T-helper 1 cell treated with Interleukin-12 subunit alpha and Interleukin-12 subunit beta and Interleukin-4 antibody, amounts not matched to agents 30 ng/mL and 1 ng/mL, for 36 hours (primary cell): ENCODE data around the gene UBR4. TPM values are rescaled to one million over a fixed set of nuclear protein-coding genes. Genes with fewer than 3 reads are reported as not detected.
"Not testable (repeated sequence)": the region's sequence is repeated elsewhere in the genome, so short reads cannot be mapped to it uniquely, and the experiment has no call there.

Experiments used
- intact Hi-C: fragments of 100-400 bp; cut with micrococcal nuclease; formaldehyde crosslinking; loops from one replicate; pipeline ENCODE4 v1.15.1; 2024
- total RNA-seq: library from RNA; stranded (reverse); gene quantifications from 2 replicates; pipeline ENCODE4 v1.2.3, GENCODE V29; 2022

Gene UBR4
- 142 and 149 TPM in 2 replicates for total RNA-seq

DNA sequence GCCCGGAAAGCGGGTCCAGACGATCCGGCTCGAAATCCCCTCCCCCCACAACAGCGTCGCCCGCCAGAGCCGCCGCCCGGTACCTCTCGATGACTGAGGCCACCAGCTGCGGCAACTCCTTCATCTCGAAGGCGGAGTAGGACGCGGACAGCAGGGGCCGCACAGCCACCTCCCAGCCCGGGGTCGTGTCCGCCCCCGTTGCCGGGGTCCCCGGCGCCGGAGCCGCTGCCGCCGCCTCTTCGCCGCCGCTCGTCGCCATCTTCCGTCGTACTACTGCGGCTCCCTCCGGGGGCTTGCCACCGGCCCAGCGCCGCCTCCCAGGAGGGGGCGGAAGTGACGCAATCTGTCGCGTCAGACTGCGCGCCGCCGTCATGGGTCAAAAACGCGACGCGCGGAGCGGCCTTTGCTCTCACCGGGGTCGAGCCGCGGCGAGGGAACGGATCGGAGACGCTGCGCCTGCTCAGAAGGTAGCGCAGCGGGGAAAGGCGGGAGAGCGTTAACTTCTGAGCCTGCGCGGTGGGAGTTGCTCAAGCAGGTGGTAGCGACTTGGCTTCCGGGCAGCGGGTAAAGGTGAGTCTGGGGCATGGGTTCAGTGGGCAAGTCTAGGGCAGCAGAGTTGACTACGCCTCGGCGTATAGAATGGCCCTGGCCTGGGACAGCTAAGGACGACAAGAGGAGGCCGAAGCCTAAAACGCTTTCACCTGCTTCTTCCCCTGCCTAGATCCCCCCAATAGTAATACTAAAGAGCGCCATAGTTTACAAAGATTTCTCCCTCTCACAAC lies at the start of gene UBR4:
UBR4 (minus strand) TSS at position 277 of the 782 bp plus-strand sequence; CDS start at position 259, 18 bp downstream.
- intact Hi-C loops, result loop anchor here (1.0 to 2.0 kb wide), 10 partner anchors 30 to 386 kb away; partner anchors contain the start of genes AKR7A2, ALDH4A1, EMC1 and MRTO4

DNA sequence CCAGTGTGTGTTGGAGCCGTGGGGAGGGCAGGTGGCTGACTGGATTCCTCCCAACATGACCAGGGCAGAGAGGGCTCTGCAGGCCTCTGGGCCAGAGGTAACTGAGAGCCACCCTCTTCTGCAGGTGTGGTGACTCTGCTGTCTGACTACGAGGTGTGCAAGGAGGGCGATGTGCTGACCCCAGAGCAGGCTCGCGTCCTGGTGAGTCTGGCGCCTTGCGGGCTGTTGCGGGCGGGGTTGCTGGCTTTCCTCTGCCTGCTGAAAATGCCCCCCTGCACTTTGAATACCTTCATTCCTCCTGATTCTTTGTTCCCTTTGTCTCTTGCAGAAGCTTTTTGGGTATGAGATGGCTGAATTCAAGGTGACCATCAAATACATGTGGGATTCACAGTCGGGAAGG lies 48.3 kb upstream of the UBR4 start:
- intact Hi-C loops, result no loop called here

DNA sequence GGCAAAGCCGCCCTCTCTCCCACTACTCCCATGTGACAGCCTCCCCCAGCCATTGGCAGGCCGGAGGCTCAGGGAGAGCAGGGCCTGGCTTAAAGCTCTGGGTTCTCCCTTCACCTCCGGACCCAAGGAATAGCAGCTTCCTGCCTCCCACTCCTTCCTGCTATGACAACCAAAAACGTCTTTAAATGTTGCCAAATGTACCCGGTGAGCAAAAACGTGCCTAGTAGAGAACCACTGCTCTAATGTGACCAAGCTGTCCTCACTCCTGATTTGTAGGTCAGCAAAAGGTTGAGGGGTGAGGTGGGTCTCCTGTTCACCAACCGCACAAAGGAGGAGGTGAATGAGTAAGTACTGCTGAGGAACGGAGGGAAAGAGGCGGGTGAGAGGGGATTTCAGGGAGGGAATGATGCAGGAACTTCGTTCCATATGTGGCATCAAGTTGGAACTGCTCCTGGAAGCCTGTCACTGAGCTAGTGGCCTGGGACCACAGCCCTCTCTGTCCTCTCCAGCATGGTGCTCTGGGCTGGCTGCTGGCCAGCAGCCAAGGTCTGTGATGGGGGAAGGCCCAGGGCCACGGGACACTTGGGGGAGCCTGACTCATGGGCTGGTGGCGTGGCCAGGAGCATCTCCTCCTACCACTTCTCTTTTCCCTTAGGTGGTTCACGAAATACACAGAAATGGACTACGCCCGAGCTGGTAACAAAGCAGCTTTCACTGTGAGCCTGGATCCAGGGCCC lies 47.3 kb upstream of the UBR4 start:
- intact Hi-C loops, result no loop called here

DNA sequence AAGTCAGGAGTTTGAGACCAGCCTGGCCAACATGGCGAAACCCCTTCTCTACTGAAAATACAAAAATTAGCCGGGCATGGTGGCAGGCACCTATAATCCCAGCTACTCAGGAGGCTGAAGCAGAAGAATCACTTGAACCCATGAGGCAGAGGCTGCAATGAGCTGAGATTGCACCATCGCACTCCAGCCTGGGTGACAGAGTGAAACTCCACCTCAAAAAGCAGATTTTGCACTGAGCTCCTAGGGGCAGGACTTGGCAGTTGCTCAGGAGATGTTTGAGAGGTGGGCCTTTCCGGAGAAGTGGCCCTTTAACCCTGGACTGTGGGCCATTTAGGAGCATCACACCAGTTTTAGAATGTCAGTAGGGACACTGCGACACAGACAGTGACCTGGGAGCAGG lies 46.2 kb upstream of the UBR4 start:
- intact Hi-C loops, result not testable (repeated sequence)

DNA sequence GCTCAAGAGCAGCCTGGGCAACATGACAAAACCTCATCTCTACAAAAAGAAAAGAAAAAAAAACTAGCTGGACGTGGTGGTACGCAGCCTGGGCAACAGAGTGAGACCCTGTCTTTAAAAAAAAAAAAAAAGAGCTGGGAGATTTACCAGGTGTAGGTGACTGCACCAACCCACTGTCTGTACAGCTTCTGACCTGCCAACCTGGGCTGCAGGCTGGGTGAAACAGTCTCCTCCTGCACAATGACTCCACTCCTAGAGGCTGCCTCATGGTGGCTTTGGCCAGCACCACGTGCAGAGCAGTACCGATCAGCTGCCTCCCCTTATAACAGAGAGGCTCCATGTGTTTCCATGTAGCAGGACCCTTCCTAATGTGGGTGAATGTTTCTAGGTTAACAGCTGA lies 45.2 kb upstream of the UBR4 start:
- intact Hi-C loops, result no loop called here

DNA sequence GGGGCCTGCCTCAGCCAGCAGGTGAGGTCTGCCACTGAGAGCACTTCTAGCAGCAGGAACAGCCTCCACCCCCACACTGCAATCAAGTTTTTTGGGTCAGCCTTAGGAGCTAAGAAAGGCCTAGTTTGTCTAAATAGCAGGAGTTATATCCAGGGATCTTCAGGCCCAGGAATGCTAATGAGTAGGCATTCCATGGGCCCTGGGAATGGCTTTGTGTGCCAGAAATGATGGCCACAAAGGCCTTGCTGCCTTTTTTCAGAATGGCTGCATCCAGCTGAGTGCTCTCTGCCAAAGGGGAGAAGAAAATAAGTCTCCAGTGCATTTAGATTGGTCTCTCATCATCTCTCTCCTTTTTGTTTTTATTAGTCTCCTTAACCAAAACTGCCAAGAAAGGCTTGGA lies 44.4 kb upstream of the UBR4 start:
- intact Hi-C loops, result no loop called here

DNA sequence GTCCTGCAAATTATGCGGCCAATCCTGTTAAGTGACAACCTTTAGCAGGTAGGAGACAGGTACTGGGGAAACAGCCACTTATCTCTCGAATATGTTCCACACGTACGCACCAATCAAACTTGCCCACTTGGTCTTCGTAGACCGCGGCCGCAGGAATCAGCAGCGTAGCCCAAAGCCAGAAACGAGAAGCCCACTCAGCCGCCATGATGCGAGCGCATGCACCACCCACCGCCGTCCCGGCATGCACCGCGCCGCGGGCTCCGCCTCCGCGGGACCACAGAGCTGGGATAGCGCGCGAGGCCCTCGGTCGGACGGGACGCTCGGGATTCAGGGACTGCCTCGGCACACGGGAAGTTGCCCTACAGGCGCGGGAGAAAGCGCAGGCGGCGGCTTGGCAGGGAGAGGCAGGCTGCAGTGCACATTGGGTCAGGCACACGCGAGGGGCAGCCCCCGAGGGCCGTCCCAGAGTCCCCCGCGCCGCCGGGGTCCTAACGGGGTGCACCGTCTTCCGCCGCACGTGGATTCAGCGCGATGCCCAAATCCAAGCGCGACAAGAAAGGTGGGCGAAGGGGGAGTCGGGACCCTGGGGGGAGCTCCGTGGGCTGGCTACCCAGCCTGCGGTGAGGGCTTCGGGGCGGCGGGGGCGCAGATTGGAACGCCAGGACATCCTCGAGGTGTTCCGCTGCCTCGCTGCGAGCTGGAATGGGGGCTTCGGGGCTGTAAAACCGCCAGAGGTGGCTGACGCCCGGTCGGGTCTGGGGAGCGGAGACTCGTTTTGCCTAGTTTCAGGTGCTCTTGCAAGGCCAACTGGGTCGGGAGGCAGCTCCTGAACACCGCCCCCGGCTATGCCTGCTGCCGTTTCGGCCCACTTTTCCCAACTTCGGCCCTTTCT lies 41.5 kb upstream of the UBR4 start, which contains the start of the genes EMC1 and MRTO4:
EMC1 (minus strand) TSS at position 220 of the 892 bp plus-strand sequence; CDS start at position 205, 15 bp downstream.
MRTO4 (plus strand) TSS at position 501 of the 892 bp plus-strand sequence; CDS start at position 532, 31 bp downstream.
- intact Hi-C loops, result loop anchor here (1.0 to 2.0 kb wide), 7 partner anchors 10 to 401 kb away; partner anchors contain the start of genes AKR7A2, ALDH4A1, CAPZB and SLC66A1

DNA sequence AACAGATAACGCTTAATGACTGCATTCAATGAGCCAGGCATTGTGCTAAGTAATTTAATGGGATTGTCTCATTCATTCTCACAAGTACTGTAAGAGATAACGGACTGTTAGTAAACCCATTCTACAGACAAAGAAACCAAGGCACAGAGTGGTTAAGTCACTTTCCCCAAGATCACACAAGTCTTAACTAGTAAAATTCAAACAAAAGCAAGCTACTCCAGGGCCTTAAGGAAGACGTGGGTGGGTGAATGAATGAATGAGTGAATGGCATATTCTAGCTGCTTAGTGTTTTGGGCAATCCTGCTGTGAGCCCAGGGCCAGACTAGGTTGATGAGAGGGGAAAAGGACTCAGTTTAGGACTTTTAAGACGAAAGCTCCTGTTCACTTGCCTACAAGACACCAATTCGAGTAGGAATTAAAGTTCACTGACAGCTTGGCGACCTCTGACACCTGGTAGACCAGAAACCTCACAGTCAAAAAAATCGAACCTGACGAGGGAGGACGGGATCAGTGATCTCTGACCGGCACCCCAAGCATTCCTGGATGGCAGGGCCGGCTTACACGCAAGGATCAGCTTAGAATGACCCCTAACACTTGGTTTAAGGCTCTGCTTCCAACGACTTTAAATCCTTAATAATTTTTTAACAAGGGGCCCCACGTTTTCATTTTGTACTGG lies 40.7 kb upstream of the UBR4 start:
- intact Hi-C loops, result loop anchor here (1.0 to 2.0 kb wide), 7 partner anchors 9 to 402 kb away; partner anchors contain the start of genes AKR7A2, ALDH4A1, CAPZB and SLC66A1

DNA sequence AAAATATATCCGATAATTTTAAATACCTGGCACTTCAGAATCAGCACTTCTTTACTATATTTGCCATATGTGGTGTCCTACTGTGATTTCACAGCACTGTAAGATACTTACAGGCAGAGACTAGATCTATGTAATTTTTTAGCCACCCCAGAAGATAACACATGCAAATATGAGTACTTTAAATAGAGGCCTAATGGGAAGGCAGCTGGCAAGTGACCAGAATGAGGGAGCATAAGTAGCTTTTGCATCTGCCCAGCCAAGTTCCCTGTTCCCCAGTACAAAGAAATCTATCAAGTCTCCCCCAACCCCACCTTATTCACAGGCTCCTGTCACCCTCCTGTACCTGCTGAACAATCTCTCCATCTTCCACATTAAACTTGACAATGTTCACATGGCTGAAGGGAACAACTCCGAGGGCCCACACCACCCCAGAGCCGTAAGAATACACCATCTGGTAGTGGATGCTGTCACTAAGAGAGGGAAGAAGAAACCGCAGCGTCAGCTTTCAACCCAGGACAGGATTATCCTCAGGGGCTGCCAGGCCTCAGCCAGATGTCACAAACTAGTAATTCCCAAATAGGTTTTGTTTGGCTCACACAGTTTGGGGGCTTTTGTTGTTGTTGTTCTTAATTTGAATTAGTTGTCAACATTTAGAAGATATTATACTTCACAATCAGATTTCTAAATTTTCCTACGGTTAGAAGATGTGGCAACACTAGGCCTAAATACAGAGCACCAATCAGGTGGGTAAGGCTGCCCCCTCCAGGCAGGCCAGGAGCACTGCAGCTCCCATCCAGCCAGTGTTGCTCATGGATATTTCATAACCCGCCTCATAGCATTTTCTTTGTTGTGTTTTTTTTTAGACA lies 30.8 kb upstream of the UBR4 start:
- intact Hi-C loops, result loop anchor here (1.0 to 2.0 kb wide), 7 partner anchors 10 to 357 kb away; partner anchors contain the start of genes EMC1, MRTO4 and UBR4

DNA sequence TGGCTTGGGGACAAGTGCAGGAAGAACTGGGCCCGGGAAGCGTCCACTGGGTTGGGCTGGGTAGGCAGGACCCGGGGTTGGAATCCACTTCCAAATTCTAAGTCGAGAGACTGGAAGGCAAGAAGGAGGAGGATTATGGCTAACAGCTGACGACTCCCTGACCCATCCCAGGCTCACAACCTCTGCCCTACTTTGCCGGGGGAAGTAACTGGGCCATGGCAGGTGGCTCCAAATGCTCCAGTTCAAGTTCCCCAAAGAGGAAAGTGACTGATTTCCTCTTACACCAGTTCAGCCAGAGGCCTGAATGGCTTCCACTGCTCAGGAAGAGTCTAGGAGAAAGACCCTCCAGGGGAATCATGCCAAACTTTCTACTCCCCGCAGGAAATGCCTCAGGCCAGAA lies 29.8 kb upstream of the UBR4 start:
- intact Hi-C loops, result loop anchor here (2.0 kb wide), 1 partner anchor 127 kb away; no protein-coding TSS in a partner anchor

DNA sequence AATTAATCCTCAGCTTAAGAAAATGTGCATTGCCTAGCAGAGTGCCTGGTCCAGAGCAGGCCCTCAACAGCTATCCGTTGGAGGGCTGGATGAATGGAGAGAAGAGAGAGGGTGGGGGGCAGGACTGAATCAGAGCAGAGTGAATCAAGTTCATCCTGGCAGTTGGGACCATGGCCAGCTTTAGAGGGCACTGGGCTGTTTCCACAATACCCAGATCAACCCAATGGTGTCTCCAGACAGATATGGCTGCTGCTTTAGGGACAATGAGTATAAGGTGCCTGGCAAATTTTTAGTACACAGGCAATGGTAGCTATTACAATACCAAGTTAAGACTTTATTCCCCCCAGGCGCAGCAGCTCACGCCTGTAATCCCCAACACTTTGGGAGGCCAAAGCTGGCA lies 24.2 kb upstream of the UBR4 start:
- intact Hi-C loops, result no loop called here

DNA sequence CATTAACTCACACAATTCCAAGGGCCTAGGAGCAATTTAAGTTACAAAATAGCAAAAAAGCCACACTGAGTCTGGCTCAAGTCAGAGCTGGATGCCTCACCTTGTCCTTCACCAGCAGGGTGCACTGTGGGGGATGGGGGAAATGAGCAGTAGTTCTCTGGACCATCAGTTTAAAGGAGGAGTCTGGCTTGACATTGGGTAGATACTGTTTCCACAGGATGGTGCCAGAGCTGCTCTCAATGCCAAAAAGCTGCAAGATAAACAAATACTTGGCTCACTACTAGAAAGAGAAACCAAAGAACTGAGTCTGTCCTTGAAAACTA lies 22.4 kb upstream of the UBR4 start:
- intact Hi-C loops, result no loop called here

DNA sequence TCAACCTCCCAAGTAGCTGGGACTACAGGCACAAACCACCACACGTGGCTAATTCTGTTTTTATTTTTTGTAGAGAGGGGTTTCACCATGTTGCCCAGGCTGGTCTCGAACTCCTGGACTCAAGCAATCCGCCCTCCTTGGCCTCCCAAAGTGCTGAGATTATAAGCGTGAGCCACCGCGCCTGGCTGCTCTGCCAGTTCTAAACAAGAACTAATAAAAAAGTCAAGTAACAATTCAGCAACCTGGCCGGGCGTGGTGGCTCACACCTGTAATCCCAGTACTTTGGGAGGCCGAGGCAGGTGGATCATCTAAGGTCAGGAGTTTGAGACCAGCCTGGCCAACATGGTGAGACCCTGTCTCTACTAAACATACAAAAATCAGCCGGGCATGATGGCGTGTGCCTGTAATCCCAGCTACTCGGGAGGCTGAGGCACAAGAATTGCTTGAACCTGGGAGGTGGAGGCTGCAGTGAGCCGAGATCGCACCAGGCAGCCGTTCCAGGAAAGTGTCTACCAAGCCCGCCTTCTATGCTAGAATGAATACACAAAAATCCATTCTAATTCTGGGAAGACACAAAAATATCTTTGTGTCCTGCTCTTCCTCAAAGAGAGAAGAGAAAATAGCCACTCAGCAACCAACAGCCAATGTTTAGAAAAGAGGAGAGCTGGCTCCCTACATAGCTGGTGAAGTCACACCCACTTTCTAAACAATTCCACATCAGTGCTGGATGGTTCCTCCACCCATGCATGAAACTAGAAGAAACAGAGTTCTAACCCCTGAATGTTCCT lies 21.9 kb upstream of the UBR4 start:
- intact Hi-C loops, result not testable (repeated sequence)

DNA sequence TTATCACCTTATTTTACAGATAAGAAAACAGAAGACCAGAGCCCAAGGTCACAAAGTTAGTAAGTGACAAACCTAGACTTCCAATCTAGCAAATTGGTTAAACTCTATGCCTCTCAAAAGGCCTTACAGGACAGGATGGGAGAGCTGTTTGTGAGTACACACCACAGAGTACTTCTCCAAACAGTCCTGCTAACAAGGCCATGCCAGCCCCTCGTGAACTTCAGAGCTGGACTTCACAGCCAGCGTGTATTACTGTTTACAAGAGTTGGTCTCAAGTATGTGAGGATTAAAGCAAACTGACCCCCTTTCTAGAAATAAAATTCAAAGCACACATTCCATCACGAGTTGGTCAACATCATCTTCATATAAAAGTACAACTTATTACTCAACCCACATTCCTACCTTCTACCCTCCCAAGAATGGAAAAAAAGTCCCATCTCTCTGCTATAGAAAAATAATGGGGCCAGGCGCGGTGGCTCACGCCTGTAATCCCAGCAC lies 19.8 kb upstream of the UBR4 start:
- intact Hi-C loops, result no loop called here

DNA sequence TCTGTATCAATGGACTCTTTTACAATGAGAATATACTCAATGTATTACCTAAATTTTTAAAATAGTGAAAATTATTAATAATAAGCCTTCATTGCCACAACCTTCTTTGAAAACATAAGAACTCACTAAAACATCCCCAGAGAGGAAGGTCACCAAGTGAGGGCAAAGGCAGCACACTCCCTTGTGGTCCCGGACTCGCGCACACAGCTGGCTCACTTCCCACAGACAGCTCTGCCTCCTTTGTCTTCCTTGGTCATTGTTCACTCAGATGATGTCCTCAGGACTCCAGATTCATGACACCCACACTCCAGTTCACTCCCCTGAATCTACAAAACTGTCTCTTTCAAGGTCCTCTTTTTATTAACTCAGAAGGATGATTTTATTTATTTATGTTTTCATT lies 19.2 kb upstream of the UBR4 start:
- intact Hi-C loops, result no loop called here

DNA sequence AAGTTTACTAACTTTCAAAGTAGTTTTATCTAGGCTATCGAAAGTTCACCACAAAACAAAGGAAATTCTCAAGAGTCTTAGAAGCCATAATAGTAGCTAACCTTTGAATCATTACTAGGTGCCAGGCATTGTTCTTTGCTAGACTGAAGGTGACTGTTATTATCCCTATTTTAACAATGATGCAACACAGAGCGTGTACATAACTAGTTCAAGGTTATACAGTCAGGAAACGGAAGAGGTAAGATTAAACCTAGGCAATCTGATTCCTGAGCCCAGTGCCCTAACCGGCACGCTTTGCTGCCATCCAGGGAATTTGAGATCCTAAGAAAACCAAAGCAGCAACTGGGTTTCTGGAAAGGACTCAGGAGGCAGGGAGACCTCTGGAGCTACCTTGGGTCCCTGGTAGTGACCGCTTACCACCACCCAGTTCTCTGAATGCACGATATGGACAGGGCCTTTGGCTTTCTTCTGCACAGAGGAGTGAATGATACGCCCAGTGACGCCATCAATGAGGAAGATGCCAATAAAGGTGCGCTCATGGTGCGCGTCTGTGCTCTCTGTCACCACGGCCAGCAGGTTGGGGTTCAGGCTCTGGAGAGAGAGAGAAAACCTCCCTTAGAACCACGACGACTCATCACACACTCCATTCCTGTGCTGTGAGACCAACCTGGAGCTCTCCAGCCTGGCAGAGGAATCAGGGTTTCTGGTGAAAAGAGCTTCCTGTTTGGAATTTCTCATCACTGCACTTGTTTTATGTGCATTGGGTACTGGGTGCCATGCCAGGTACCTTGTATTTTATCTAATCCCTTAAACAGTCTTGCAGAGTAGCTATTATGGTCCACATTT lies 13.1 kb upstream of the UBR4 start:
- intact Hi-C loops, result no loop called here

DNA sequence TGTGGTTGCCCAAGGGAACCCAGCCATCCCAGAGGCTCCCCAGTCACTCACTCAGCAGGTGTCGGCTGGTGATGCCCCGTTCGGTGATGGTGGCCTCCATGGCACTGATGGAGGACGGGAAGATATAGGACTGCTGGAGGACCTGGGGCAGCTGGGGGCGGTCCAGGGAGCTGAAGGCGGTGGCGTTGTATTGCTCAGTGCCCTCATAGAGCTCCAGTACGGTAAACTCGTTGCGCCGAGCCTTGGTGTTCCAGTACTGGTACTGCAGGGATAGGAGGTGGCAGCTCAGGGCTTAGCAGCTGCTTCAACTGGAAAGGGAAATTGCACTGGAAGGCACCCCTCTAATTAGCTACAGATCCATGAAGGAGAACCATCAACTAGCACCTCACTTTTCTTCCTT lies 12.5 kb upstream of the UBR4 start:
- intact Hi-C loops, result no loop called here

DNA sequence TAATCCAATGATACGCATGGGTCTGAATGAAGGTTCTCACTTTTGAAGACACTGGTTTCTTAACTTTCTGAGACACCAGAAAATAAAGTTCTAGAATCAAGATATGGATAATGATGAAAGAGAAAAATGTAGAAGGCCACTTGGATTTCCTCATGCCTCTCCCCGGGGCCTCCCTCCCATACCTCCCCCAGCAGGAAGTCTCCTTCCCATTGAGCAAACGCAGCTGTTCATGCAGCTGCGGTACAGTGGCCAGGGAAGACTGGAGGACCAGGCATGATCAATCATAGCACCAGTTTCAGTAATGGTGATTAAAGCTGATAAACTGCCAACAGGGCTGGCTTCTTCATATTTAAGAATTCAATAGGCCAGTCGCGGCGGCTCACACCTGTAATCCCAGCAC lies 10.9 kb upstream of the UBR4 start:
- intact Hi-C loops, result no loop called here
